Measurements from ENCODE around the gene COQ3. TPM values are rescaled to one million over a fixed set of nuclear protein-coding genes. Genes with fewer than 3 reads are reported as not detected.
A peak's percentile ranks its signal among the peaks of the same experiment; 100 is the strongest.

The COQ3 gene
- 23.0 and 23.5 TPM in 2 replicates for polyA plus RNA-seq
- 10.0 and 10.7 TPM in 2 replicates for polyA minus RNA-seq

GRCh38 chr6:99393698-99394531 lies at the start of gene COQ3:
COQ3 (minus strand) TSS chr6:99394195; CDS start chr6:99394179, 16 bp downstream.
- H2AFZ ChIP-seq (ENCODE audit: low read depth, low read length) = peak within 1 kb of the TSS; percentile 74
- no peaks in the 10 kb centered on the region for H3K9me3 ChIP-seq (ENCODE audit: low read length)
- no peaks in the 10 kb centered on the region for H3K9me2 ChIP-seq (ENCODE audit: insufficient read depth, low read length)
- peaks cover 7% of the 10 kb centered on the region for H3F3A ChIP-seq (ENCODE audit: insufficient read depth, low read length, poor library complexity, severe bottlenecking)
- H3K27me3 ChIP-seq (ENCODE audit: insufficient read depth, low read depth, low read length) = no peaks in the 10 kb centered on the region
- no peaks in the 10 kb centered on the region for H4K20me1 ChIP-seq (ENCODE audit: insufficient read depth)
- no peaks in the 10 kb centered on the region for H3K79me2 ChIP-seq (replicated peaks; ENCODE audit: insufficient read depth, low read length)
- H3K4me3 ChIP-seq (ENCODE audit: low read length) = peak within 1 kb of the TSS; percentile 74
- H3K9ac ChIP-seq (ENCODE audit: low read length) = peak within 1 kb of the TSS; percentile 74
- peak within 1 kb of the TSS; percentile 70 for H3K27ac ChIP-seq (ENCODE audit: low read length)
- H3K36me3 ChIP-seq (ENCODE audit: insufficient read depth, low read length) = no peaks in the 10 kb centered on the region
- peak within 1 kb of the TSS; percentile 63 for H3K4me2 ChIP-seq (ENCODE audit: low read length)
- TF ChIP-seq RAD21 (conservative IDR thresholded peaks at IDR 0.05) (peak; percentile 33), MXI1 (conservative IDR thresholded peaks at IDR 0.05; ENCODE audit: poor library complexity, severe bottlenecking) (peak; percentile 60), SMC3 (conservative IDR thresholded peaks at IDR 0.05; ENCODE audit: poor library complexity) (peak; percentile 43), EP300 (conservative IDR thresholded peaks at IDR 0.05; ENCODE audit: poor library complexity, severe bottlenecking) (peak; percentile 35), POLR2AphosphoS5 (IDR thresholded peaks at IDR 0.05) (peak; percentile 58), REST (IDR thresholded peaks at IDR 0.05; ENCODE audit: borderline replicate concordance) (no peak)
- TF ChIP-seq, protein P1, sequence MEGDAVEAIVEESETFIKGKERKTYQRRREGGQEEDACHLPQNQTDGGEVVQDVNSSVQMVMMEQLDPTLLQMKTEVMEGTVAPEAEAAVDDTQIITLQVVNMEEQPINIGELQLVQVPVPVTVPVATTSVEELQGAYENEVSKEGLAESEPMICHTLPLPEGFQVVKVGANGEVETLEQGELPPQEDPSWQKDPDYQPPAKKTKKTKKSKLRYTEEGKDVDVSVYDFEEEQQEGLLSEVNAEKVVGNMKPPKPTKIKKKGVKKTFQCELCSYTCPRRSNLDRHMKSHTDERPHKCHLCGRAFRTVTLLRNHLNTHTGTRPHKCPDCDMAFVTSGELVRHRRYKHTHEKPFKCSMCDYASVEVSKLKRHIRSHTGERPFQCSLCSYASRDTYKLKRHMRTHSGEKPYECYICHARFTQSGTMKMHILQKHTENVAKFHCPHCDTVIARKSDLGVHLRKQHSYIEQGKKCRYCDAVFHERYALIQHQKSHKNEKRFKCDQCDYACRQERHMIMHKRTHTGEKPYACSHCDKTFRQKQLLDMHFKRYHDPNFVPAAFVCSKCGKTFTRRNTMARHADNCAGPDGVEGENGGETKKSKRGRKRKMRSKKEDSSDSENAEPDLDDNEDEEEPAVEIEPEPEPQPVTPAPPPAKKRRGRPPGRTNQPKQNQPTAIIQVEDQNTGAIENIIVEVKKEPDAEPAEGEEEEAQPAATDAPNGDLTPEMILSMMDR (IDR thresholded peaks at IDR 0.05; ENCODE audit: poor library complexity, severe bottlenecking) = no peak

GRCh38 chr6:99434702-99435530 lies 40.9 kb upstream of the COQ3 start:
- Histone ChIP-seq H3K27ac (ENCODE audit: low read length) (no peak overlapping the region), H3K27me3 (ENCODE audit: insufficient read depth, low read depth, low read length) (no peaks in the 10 kb centered on the region), H2AFZ (ENCODE audit: low read depth, low read length) (no peak overlapping the region), H3K79me2 (replicated peaks; ENCODE audit: insufficient read depth, low read length) (no peaks in the 10 kb centered on the region), H3K4me2 (ENCODE audit: low read length) (no peak overlapping the region), H3K4me3 (ENCODE audit: low read length) (no peak overlapping the region), H3K9me2 (ENCODE audit: insufficient read depth, low read length) (no peaks in the 10 kb centered on the region), H4K20me1 (ENCODE audit: insufficient read depth) (no peaks in the 10 kb centered on the region), H3K36me3 (ENCODE audit: insufficient read depth, low read length) (no peaks in the 10 kb centered on the region), H3F3A (ENCODE audit: insufficient read depth, low read length, poor library complexity, severe bottlenecking) (no peaks in the 10 kb centered on the region), H3K9me3 (ENCODE audit: low read length) (no peaks in the 10 kb centered on the region), H3K9ac (ENCODE audit: low read length) (no peak overlapping the region)
- TF ChIP-seq, protein P1 (IDR thresholded peaks at IDR 0.05; ENCODE audit: poor library complexity, severe bottlenecking) = peak; percentile 59
- TF ChIP-seq EP300 (conservative IDR thresholded peaks at IDR 0.05; ENCODE audit: poor library complexity, severe bottlenecking) = no peak
- no peak for TF ChIP-seq POLR2AphosphoS5 (IDR thresholded peaks at IDR 0.05)
- peak; percentile 33 for TF ChIP-seq SMC3 (conservative IDR thresholded peaks at IDR 0.05; ENCODE audit: poor library complexity)
- TF ChIP-seq EZH2 (IDR thresholded peaks at IDR 0.05; ENCODE audit: borderline replicate concordance, insufficient read depth, low read length, poor library complexity, severe bottlenecking) = no peak
- no peak for TF ChIP-seq TAF1 (IDR thresholded peaks at IDR 0.05; ENCODE audit: low read depth)
- no peak for TF ChIP-seq REST (IDR thresholded peaks at IDR 0.05; ENCODE audit: borderline replicate concordance)
- peak; percentile 22 for TF ChIP-seq RAD21 (conservative IDR thresholded peaks at IDR 0.05)

Data from neural cell (in vitro differentiated cells).